NCI-H187 treated with DMSO at 0.1 percent for 48 hours (cell line): ENCODE data around the gene BTBD2.
A peak's percentile ranks its signal among the peaks of the same experiment; 100 is the strongest.

Experiments
- DNase-seq: peaks from one replicate; lab custom pipeline; 2025; lab: John Stamatoyannopoulos, UW

BTBD2 gene

GRCh38 chr19:2050991-2051772 lies 35.7 kb upstream of the BTBD2 start, which contains the start of gene MKNK2:
Gene MKNK2, minus strand, starts transcription at chr19:2051244. Its CDS starts 393 bp downstream, at chr19:2050851.
- no peak for DNase-seq

DNA sequence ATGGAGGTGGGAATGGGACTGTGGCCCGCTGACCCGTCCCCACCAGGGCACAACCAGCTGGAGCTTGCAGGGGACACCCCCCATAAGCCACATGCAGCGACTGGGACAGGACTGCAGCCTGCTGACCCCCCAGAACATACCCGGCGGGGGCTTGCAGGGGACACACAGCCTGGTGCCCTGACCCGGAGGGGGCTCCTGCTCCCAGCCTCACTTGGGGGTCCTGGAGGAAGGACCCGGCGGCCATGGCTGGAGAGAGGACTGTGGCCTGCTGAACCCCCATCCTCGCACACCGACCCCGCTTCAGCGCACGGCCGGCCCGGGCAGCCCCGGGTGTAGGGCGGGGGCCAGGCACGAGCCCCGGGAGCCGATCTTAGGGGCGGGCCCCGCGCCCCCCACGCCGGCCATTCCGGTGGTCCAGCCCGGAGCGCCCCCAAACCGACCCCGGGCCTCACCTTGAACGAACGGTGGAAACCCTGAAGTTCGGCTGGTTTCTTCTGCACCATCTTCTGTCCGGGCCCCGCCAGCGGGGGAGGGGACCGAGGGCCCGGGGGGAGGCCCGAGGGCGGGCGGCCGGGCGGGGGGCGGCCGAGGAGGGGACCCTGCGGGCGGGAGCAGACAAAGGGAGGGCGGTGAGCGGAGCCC lies 35.0 kb upstream of the BTBD2 start:
- no peak for DNase-seq

GRCh38 chr19:2049741-2050348 lies 34.3 kb upstream of the BTBD2 start:
- no peak for DNase-seq

- no peak for DNase-seq
These were observed 33.6 kb upstream of the BTBD2 start for GRCh38 chr19:2048959-2049740.

- DNase-seq: no peak
These were observed 32.8 kb upstream of the BTBD2 start for GRCh38 chr19:2048104-2048958.

DNA sequence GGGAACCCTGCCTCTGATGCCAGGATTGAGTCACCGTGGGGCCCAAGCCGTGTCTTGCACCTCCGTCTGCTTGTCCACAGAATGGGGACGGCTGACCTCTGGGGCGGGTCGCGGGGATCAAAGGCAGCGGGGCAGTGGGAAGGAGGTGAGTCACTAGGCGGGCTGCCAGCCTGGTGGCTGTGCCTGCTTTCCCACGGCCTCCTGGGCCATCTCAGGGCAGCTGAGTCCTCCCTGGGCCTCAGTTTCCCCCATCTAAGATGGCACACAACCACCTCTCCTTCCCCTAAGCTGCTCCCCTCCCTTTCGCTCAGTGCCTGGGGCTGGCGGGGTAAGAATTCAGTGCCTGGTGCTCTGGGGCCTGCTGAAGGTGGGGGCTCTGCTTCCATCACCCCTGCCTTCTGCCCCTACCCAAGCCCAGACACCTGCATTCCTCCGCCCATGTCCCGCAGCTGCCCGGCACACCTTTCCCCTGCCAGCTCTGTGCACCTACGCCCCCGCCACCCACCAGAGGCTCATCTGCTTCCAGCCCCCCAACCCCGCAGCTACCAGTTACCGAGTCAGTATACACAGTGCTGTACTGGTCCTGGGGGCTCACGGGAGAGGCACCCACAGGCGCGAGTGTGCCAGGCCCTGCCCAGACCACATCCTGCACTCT lies 32.1 kb upstream of the BTBD2 start:
- no peak for DNase-seq

- no peak for DNase-seq
These were observed 31.5 kb upstream of the BTBD2 start for GRCh38 chr19:2047076-2047448.

DNA sequence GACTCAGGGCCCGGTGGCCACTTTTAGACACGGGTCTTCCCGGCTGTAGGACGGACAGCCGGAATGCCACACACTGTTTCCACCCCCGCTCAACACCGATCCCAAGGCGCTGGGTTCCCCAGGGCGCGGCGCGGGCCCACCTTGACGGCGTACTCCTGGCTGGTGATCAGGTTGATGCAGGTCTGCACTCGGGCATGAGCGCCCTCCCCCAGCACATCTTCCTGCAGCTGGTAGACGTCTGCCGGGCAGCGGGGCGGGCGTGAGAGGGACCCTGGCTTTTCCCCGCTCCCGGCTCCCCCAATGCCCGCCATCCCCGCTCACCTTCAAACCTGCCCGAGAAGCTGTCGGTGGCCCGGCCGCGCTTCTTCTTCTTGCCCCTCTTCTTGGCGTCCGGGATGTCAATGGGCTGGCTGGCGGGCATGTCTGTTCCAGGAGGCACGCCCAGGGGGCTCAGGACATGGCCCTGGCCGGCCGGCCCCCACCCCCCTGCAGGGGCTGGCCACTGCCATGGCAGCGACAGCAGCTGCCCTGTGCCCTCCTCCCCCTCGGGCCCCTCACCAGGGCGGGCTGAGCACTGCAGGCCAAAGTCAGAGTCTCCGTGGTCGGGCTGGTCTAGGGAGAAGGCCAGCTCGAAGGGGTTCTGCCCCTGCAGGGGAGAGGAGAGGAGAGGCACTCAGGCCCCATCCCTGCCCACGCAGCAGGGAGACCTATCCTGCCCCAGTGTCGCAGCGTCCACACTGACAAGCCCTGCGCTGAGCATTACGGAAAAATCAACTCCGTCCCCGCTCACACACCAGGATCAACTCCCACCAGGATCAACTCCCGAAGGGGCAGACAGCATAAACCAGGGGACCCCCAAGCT lies 30.8 kb upstream of the BTBD2 start:
- DNase-seq: no peak

- DNase-seq: no peak
These were observed 30.1 kb upstream of the BTBD2 start for GRCh38 chr19:2045501-2046045.

DNA sequence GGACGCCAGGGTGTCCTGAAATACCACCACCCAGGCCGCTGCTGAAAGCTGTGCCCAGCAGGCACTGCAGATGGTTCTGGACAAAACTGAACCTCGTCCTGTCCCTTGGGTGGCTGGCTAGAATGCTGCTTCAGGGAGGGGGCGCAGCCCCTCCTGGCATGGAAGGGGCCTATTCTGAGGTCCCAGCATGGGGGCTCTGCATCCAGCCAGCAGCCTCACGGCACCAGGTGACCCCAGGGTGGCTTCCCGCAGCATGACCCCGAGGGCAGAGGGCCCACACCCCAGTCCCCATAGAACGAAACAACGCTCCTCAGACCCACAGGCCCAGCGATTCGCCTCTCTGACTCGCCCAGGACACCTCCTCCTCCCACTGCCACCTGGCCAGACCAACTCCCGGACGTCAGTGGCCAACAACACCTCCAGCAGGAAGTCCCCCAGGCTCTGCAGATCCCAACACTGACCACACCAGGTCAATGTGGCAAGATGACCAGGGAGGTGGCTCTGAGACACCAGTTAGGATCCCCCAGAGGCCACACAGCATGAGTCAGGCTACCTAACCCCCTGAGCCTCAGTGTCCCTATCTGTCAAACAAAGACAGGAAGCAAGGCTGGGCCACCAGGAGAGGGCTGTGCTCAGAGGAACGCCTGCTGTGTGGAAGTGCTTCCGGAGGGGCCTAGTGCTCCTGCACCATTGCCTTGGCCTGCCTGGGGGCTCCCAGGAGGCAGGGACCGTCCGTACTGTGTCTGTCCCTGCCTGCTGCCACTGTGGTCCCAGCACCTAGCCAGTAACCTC lies 29.4 kb upstream of the BTBD2 start:
- no peak for DNase-seq

DNA sequence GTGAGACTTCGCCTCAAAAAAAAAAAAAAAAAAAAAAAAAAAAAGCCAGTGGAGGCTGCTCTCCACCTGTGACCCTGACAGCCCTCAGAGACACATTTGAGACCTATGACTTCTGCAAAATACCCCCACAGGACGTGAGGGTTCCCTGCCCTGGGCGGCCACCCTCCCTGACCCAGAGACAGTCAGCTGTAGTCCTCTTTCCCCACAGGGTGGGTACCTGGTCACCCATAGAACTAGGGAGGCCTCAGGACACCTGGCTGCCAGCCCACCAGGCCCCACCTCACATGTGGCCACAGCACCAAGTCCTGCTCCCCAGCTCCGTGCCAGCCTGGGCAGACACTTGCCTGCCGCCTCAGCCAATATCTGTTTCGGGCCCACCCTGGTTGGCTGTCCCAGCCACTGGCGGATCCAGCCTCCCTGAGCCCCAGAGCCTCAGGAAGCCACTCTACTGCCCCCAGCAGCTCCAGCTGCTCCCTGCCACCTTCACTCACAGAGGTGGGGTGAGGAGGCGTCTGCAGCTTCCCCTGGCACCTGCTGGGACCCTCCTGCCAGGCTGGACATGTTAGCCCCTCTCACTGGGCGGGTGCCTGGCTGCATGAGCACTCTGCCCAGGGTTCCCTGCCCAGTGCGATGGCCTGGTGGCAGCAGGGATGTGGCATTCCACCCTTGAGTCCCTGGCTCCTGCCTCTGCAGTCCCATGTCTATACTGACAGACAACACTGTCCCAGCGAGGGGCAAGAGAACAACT lies 28.6 kb upstream of the BTBD2 start:
- no peak for DNase-seq

GRCh38 chr19:2043251-2043641 lies 27.7 kb upstream of the BTBD2 start:
- no peak for DNase-seq

- DNase-seq: no peak
These were observed 27.2 kb upstream of the BTBD2 start for GRCh38 chr19:2042485-2043250.

DNA sequence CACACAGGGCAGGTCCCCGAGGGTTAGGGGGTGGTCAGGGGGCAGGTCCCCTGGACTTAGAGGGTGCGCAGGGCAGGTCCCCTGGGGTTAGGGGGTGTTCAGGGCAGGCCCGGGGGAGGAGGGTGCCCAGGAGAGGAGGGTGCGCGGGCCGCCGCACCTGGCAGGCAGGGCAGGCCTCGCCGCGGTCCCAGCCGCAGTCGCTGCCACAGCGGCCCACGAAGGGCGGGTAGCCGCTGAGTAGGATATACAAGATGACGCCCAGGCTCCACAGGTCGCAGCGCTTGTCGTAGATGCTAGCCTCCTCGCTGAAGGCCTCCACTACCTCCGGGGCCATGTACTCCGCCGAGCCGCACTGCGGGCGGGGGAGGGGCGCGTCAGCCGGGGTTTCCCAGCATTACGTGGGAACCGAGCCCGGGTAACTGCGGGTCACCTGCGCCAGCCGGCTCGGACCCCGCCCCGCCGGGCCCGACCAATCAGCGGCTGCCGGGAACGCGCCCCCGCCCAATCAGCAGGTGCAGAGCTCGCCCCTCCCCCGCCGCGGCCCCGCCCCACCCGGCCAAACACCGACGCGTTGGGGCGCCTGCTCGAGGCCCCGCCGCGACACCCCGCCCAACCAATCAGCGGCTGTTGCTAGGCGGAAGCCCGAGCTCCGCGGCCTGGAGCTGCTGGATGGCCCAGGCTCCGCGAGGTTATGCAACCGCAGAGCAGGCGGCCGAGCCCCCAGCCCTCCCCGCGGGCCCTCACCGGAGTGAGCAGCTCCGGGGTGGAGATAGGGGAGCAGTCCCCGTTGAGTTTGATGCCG lies 26.4 kb upstream of the BTBD2 start:
- peak; percentile 66 for DNase-seq

DNA sequence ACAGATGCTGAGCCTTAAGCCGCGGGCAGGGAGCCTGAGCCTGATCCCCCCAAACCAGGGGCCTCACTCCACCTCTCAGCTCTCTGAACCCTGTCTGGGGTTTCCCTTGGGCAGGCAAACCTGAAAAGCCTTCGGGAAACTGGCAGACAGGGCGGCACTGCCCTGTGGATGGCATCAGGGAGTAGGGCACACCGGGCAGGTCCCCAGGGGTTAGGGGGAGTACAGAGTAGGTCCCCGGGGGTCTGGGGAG lies 25.8 kb upstream of the BTBD2 start:
- no peak for DNase-seq

DNA sequence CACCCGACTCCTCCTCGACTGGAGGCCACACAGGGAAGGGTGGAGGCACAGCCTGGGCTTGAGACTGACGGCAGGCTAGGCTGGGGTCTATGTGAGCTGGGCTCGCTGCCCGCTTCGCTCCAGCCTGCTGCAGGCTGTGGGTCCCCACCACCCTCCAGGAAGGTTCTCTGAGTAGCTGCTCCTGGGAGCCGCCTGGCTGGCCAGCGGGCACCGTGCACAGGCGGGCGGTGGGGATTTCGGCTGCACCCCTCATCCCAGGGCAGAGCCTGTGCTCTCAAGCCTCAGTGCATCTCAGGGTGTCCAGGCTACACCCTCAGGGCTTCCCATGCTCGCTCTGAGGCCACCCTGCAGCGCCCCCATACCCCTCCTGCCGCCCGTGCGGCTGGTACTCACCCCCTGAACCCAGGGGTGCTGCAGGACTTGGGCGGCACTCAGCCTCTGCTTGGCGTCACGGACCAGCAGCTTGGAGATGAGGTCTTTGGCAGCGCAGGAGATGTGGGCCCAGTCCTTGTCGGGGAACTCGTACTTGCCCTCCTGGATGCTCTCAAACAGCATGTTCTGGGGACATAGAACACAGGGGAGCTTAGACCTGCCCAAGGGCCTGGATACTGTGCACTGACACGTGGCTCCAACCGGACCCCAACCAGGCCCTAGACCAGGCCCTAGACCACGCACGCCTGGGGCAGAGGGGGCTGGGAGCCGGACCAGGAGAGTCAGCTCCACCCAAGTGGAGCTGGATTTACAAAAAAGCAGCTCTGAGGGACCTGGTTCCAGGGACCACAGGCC lies 25.3 kb upstream of the BTBD2 start:
- no peak for DNase-seq
